Mesenteric fat pad (tissue), 1 donor: Measurements from ENCODE around the gene USB1. TPM values are rescaled to one million over a fixed set of nuclear protein-coding genes. Genes with fewer than 3 reads are reported as not detected.
A peak's percentile ranks its signal among the peaks of the same experiment; 100 is the strongest.

Source experiments
- DNase-seq: peaks from one replicate; pipeline ENCODE4 v3.0.0-alpha.2; 2020; ENCODE audit warnings: low spot score
- long read RNA-seq: library from polyadenylated mRNA; unstranded; transcript quantifications from one replicate; pipeline ENCODE4 v2.0.0, GENCODE V29; 2020
- total RNA-seq: library from RNA; stranded (reverse); fragmentation: NEBNext Ultra II Directional; extraction: Animal tissue kit (Norgen Biotek cat#: 25700); gene quantifications from one replicate; pipeline ENCODE4 v1.2.1, GENCODE V29; 2021
- donor health status: DM: yes; HTN: yes; CAD: no.

The USB1 gene
- 40.8 TPM for total RNA-seq
- long read RNA-seq, partial matches to known transcripts, result 6 of 9 reads
- long read RNA-seq, other reads (novel, unspliced or antisense), result 1 of 9 reads

- DNase-seq, result peak; percentile 97
Measured at GRCh38 chr16:58000706-58001676, at the start of gene USB1. Gene USB1, plus strand, starts transcription at chr16:58001407. Its CDS starts 77 bp downstream, at chr16:58001484.

- no peak for DNase-seq
Measured at GRCh38 chr16:57952909-57953308, 48.3 kb upstream of the USB1 start.

GRCh38 chr16:57953857-57954256 is 47.4 kb upstream of the USB1 start:
- DNase-seq, result no peak

GRCh38 chr16:57955572-57956188 is 45.5 kb upstream of the USB1 start:
- no peak for DNase-seq

GRCh38 chr16:57956270-57956808 is 44.9 kb upstream of the USB1 start:
- no peak for DNase-seq

- no peak for DNase-seq
Measured at GRCh38 chr16:57956924-57957672, 44.1 kb upstream of the USB1 start.

GRCh38 chr16:57957673-57958392 is 43.4 kb upstream of the USB1 start:
- no peak for DNase-seq

- DNase-seq, result no peak
Measured at GRCh38 chr16:57958544-57958943, 42.7 kb upstream of the USB1 start.

GRCh38 chr16:57959121-57959520 is 42.1 kb upstream of the USB1 start:
- DNase-seq, result no peak

GRCh38 chr16:57959804-57960203 is 41.4 kb upstream of the USB1 start:
- no peak for DNase-seq

GRCh38 chr16:57960310-57960709 is 40.9 kb upstream of the USB1 start:
- DNase-seq, result no peak

GRCh38 chr16:57960826-57961472 is 40.3 kb upstream of the USB1 start:
- no peak for DNase-seq

GRCh38 chr16:57961538-57961937 is 39.7 kb upstream of the USB1 start:
- no peak for DNase-seq

- DNase-seq, result no peak
Measured at GRCh38 chr16:57962046-57962445, 39.2 kb upstream of the USB1 start.

- no peak for DNase-seq
Measured at GRCh38 chr16:57962756-57963155, 38.5 kb upstream of the USB1 start.

GRCh38 chr16:57964157-57964700 is 37.0 kb upstream of the USB1 start:
- DNase-seq, result no peak

GRCh38 chr16:57966204-57966771 is 34.9 kb upstream of the USB1 start:
- no peak for DNase-seq

GRCh38 chr16:57966986-57967385 is 34.2 kb upstream of the USB1 start:
- no peak for DNase-seq

GRCh38 chr16:57967916-57968315 is 33.3 kb upstream of the USB1 start:
- no peak for DNase-seq
